Hematopoietic multipotent progenitor cell treated with erythropoietin and hydrocortisone succinate and interleukin-3 and kit ligand, for 4 days (in vitro differentiated cells): ENCODE data around the gene KNDC1.
"Not testable (repeated sequence)": the region's sequence is repeated elsewhere in the genome, so short reads cannot be mapped to it uniquely, and the experiment has no call there.

Source experiments
- DNase-seq: peaks from one replicate; pipeline ENCODE4 v3.0.0-alpha.2; 2015

KNDC1 gene

DNA sequence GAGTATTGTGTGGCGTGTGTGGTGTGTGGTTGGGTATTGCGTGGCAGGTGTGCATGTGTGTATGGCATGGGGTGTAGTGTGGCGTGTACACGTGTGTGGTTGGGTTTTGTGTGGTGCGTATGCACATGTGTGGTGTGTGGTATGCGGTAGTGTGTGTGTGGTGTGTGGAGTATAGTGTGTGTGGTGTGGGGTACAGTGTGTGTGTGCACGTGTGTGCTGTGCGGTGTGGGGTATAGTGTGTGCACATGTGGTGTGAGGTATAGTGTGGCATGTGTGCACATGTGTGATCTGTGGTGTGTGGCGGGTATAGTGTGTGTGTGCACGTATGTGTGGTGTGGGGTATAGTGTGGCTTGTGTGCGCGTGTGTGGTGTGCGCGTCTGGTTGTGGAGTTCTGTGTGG, 49.1 kb downstream of the KNDC1 start:
- no peak for DNase-seq

DNA sequence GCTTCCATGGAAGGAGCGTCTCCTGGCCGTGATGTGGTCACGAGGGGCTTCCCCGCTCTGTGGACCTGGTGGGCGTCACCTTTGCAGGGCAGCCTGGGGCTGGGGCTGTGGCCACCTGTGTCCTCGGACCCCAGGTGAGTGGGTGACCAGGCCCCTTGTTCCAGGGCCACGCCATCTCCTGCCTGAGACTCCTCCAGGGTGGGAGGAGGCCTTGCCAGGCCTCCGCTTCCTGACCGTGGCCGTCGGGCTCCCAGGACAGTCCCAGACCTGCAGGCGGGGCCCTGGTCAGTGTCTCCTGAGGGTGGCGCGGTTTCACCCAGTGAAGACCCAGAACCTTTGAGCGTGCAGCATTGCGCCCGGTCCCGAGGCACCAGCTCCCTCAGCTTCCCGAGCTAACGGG, 49.6 kb downstream of the KNDC1 start:
- no peak for DNase-seq

DNA sequence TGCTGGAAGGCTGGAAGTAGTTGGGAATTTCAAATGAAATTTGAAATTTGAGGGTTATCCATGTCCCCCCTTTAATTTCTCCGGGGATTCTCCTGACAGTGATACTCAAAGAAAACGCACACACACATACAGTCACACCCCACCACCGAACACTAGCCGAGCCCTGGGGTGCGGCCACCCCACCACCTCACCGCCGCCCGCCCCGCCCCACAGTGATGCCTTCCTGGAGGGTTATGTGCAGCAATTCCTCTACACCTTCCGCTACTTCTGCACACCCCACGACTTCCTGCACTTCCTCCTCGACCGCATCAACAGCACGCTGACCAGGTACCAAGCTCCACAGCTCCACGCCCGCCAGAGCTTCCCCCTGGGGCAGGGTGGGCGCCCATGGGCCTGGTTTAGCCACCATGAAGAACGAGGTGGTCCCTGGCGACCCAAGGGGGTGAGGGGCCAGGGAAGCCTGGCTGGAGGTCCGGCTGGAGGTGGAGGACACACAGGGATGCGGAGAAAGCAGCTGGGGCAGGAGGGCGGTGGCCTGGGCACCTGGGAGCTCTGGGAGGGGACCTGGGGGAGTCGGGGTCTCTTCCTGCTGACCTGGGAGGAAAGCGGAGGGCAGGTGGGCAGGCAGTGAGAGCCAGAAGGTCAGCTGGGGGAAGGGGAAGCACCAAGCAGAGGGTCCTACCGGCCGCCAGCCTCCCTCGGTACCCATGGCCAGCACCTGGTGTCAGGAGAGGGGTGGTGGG, 50.5 kb downstream of the KNDC1 start:
- DNase-seq = no peak

DNA sequence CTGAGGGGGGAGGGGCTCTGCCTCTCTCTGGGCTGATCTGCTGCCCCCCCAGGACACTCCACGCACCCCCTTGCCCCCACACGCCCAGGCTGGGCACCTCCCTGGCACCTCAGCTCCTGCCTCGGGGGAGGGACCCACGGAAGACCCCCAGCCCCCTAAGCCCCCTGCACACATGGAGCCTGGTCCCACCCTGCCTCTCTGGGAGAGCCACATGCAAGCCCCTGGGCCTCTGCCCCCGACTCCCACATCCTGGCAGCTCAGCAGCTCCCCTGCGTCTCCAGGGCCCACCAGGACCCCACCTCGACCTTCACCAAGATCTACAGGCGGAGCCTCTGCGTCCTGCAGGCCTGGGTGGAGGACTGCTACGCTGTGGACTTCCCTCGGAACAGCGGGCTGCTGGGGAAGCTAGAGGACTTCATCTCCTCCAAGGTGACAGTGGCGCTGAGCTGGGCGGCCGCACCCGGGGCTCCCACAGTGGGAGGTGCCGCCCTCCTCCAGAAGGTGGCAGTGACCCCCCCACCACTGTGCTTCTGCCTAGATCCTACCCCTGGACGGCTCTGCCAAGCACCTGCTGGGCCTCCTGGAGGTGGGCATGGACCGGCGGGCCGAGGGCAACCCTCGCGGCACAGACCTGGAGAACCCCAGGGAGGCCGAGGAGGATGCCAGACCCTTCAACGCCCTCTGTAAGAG, 51.3 kb downstream of the KNDC1 start:
- no peak for DNase-seq

- no peak for DNase-seq
Measured at GRCh38 chr10:133211959-133212852, 52.2 kb downstream of the KNDC1 start.

GRCh38 chr10:133212853-133213494, 53.0 kb downstream of the KNDC1 start:
- no peak for DNase-seq

- DNase-seq = no peak
Measured at GRCh38 chr10:133213641-133214467, 53.8 kb downstream of the KNDC1 start.

GRCh38 chr10:133214468-133215410, 54.7 kb downstream of the KNDC1 start:
- no peak for DNase-seq

- no peak for DNase-seq
Measured at GRCh38 chr10:133215586-133215985, 55.6 kb downstream of the KNDC1 start.

- DNase-seq = no peak
Measured at GRCh38 chr10:133216776-133217175, 56.8 kb downstream of the KNDC1 start.

- no peak for DNase-seq
Measured at GRCh38 chr10:133217800-133218589, 58.0 kb downstream of the KNDC1 start.

GRCh38 chr10:133218891-133219290, 58.9 kb downstream of the KNDC1 start:
- no peak for DNase-seq

DNA sequence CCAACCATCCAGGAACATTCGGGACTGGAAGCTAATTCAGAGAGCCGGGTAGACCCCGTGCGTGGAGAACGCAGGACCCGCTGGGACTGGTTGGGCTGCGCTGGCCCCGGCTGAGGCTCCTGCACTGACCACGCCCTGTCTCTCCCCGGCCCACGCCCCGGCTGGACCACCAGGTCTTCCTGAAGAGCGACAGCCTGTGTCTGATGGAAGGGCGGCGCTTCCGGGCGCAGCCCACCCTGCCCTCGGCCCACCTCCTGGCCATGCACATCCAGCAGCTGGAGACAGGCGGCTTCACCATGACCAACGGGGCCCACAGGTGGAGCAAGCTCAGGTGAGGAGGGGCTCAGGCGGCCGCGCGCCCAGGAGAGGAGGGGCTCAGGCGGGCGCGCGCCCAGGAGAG, 59.8 kb downstream of the KNDC1 start:
- no peak for DNase-seq

GRCh38 chr10:133221331-133221730, 61.3 kb downstream of the KNDC1 start:
- no peak for DNase-seq

- DNase-seq = not testable (repeated sequence)
Measured at GRCh38 chr10:133221756-133222155, 61.7 kb downstream of the KNDC1 start.

GRCh38 chr10:133224076-133224475, 64.1 kb downstream of the KNDC1 start:
- DNase-seq = no peak

- no peak for DNase-seq
Measured at GRCh38 chr10:133224756-133225372, 64.8 kb downstream of the KNDC1 start.

GRCh38 chr10:133225707-133226191, 65.7 kb downstream of the KNDC1 start:
- DNase-seq = no peak

DNA sequence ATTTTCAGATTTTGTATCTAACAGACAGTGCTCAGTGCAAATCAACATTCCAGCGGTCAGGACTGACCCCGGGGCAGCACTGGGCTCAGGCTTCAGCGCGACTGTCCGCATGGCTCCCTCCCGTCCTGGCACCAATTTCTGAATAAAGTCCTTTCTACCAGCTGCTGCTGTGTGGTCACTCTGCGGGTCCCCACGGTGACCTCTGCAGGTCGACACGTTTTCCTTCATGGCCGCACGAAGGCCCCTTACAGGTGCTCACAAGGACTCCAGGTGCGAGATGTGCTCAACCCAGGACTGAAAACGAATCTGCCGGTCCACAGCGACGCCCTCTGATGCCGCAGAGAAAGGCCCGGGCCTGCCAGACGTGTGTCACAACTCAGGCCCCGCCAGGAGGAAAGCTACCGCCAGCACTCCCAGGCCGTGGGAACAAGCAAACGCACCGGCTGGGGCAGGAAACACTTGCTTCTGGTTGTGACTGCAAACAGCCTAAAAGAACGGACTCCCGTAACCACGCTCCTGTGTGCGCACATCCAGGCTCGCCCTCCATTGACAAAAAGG, 66.3 kb downstream of the KNDC1 start:
- no peak for DNase-seq
